Gastrocnemius medialis (tissue), 4 donors: ENCODE results near the gene CFC1B. TPM values are rescaled to one million over a fixed set of nuclear protein-coding genes. Genes with fewer than 3 reads are reported as not detected.
"Not testable (repeated sequence)": the region's sequence is repeated elsewhere in the genome, so short reads cannot be mapped to it uniquely, and the experiment has no call there.

ENCODE experiments used
- ATAC-seq, 2 donors: fragments of 150-250 bp; one replicate each; pipeline ENCODE4 v1.9.1; 2016
- DNase-seq, 2 donors: peaks; one replicate each; pipeline ENCODE4 v3.0.0-alpha.2; 2019
- H3K27ac ChIP-seq, 4 donors: fragments of 200-600 bp; sonication (generic); 1 replicate in 1 of 4; 2 replicates in 3 of 4; pipeline ENCODE4 v1.5.1; 2016 to 2018; ENCODE audit warnings: mild to moderate bottlenecking in 2 of 4, moderate library complexity in 1 of 4
- H3K27me3 ChIP-seq, 3 donors: fragments of 200-600 bp; sonication (generic) in 2 of 3; 1 replicate in 1 of 3; 2 replicates in 2 of 3; pipeline versions ENCODE4 v1.5.1 to v1.6.0; 2016 to 2019; ENCODE audit warnings: mild to moderate bottlenecking in 1 of 3, moderate library complexity in 1 of 3
- H3K36me3 ChIP-seq, 2 donors: fragments of 200-600 bp; sonication (generic) in 1 of 2; one replicate each; pipeline ENCODE4 v1.5.1; 2017 to 2018
- H3K4me1 ChIP-seq, 2 donors: fragments of 200-600 bp; sonication (generic) in 1 of 2; one replicate each; pipeline ENCODE4 v1.5.1; 2016 to 2017; ENCODE audit warnings: mild to moderate bottlenecking in 2 of 2
- H3K4me3 ChIP-seq, 4 donors: fragments of 200-600 bp; sonication (generic) in 3 of 4; 1 replicate in 1 of 4; 2 replicates in 3 of 4; pipeline ENCODE4 v1.5.1; 2016 to 2019; ENCODE audit warnings: mild to moderate bottlenecking in 2 of 4
- H3K9me3 ChIP-seq, 3 donors: fragments of 200-600 bp; sonication (generic) in 2 of 3; 1 replicate in 1 of 3; 2 replicates in 2 of 3; pipeline ENCODE4 v1.5.1; 2016 to 2019
- in situ Hi-C, 4 donors: fragments of 200-750 bp; cut with MboI; loops; one replicate each; pipeline versions ENCODE4 v1.15.0 to v1.8.0; 2017; ENCODE audit warnings: low sequenced_read_pairs in 4 of 4
- intact Hi-C: fragments of 100-400 bp; cut with DNase I; formaldehyde crosslinking; loops from one replicate; pipeline ENCODE4 v1.15.1; 2023; ENCODE audit warnings: low total_unique reads
- total RNA-seq, 4 donors: library from RNA; depleted of rRNA; stranded (reverse); fragments of >200 nt; gene quantifications; one replicate each; pipeline versions ENCODE4 v1.1.0 to v1.2.3, GENCODE V29; 2016

Gene CFC1B
- not detected for total RNA-seq

DNA sequence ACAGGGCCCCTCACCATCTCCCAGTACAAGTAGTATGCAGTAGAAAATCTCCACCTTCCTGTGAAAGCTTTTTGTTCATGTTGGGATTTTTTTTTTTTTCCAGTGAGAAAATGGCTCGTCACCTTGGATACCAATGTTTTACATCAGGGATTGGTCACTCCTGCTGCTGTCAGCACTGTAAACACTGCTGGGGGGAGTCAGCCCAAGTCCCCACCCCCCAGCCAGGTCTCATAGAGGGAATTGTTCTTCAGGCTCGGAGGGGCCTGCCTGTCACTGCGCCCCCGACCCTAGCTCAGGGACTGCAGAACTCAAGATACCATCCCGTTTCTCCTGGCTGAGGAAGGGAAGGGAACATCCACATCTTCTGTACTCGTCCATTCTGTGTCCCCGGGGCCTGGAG is at the start of gene CFC1B:
Gene CFC1B (plus strand): TSS at position 231 of the 400 bp plus-strand sequence. CDS start 263 bp downstream, outside the sequence.
- H3K27me3 ChIP-seq, H3K4me1 ChIP-seq, H3K36me3 ChIP-seq, ATAC-seq, H3K27ac ChIP-seq, H3K9me3 ChIP-seq, intact Hi-C loops, DNase-seq, in situ Hi-C loops, H3K4me3 ChIP-seq: not testable (repeated sequence)

DNA sequence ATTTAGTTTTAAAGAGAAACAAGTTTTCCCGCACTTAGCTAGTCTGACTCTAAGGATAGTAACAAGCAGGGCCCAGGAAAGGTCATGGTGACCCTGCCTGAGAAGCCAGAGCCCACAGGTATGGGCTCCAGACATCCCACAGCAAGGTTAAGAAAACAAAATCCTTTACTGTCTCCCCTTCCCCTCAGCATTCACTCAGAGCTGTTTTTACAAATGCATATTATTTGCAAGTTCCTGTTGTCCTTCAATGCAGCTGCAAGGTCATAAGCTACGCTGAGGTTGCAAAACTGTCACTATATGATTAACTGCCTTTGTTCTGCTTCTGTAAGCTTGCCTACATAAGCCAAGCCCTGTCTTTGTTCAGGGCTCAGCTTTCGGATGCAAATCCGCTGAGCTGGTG is 29.9 kb upstream of the CFC1B start:
- H3K9me3 ChIP-seq, H3K27me3 ChIP-seq, intact Hi-C loops, H3K27ac ChIP-seq, ATAC-seq, H3K36me3 ChIP-seq, H3K4me3 ChIP-seq, H3K4me1 ChIP-seq, DNase-seq, in situ Hi-C loops: not testable (repeated sequence)

DNA sequence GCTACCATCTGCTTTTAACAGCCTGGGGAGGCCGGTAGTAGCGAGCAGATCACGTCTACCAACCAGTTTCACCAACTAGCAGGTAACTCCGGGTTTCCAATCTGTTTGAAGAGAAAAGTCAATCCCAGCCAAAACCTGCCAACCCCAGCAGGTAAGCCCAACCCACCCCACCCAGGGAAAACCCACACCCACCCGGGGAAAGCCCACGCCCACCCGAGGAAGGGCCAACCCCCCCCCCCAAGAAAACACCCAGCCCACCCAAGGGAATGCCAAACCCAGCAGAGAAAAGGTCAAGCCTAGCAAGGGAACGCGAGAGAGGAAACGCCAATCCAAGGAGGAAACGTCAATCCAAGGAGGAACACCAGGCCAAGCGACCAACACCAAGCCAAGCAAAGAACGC is 11.8 kb upstream of the CFC1B start, which contains the start of gene POTEI:
Gene POTEI (minus strand): TSS at position 101 of the 400 bp plus-strand sequence. CDS start 93 bp downstream, at position 8.
- ATAC-seq, H3K9me3 ChIP-seq, H3K4me1 ChIP-seq, H3K27ac ChIP-seq, H3K27me3 ChIP-seq, in situ Hi-C loops, H3K36me3 ChIP-seq, intact Hi-C loops, DNase-seq, H3K4me3 ChIP-seq: not testable (repeated sequence)

DNA sequence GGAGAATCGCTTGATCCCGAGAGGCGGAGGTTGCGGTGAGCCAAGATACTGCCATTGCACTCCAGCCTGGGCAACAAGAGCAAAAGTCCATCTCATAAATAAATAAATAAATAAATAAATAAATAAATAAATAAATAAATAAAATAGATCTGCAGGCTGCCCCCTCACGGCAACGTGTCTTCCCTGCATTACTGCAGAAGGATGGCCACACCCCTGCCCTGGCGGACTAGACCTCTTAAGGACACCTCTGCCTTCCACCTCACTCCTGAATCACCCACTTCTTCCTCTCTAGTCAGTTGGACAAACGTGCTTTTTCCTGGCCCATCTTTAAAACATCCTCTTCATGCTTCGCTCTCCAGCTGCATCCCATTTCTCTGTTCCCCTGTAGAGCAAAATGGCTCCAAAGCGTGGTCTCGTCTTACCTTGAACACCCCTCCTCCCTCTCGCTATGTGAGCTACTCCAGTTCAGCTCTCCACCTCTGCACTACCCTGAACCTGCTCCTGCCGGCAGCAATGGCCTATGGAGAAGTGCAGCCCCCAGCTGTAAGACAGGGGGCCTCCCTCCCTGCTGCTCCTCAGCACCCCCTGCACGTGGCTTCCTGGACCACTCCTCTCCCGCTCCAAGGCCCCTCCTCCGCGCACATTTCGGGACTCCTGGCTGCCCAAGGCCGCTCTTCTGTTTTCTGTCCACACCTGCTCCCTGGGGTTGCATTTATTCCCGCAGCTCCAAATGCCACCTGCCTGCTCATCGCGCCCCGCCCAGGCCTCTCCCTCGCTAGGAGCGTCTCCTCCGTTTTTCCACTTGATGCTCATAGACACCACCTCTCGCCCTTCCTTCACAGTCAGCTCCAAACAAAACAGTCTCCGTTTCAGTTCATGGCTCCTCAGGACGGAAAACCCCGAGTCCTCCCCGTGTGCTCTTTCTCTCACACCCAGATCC is 9.9 kb upstream of the CFC1B start:
- ATAC-seq, DNase-seq, in situ Hi-C loops, H3K36me3 ChIP-seq, H3K4me1 ChIP-seq, H3K27me3 ChIP-seq, H3K9me3 ChIP-seq, H3K27ac ChIP-seq, H3K4me3 ChIP-seq, intact Hi-C loops: not testable (repeated sequence)

DNA sequence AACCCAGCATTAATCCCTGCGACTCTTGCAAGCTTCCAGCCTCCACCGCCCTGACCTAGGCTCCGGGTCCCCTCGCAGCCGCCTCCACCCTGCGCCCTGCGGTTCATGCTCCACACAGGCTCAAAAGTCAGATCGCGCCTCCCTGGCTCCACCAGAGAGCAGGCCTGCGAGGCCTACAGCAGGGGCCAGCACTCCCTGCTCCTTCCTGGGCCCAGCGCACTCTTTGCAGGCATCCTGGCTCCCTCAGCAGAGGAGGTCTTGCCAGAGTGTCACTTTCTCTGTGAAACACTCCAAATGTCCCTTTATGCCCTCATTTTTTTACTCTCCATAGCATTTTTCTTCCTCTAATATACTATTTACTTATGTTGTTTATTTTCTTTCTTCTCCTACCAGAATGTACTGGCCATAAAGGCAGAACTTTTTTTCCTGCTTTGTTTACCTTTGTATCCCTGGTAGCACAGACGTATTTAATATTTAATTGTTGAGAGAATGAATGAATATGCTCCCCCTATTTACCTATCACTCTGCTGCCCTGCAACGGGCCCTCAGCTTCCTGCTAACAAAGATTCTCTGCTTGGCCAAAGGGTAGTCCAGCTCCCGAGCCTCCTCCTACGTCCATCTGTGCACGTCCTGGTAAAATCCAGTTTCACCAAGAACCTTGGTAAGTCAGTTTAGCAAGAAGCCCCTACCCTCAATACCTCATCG is 9.1 kb upstream of the CFC1B start:
- H3K4me3 ChIP-seq, H3K4me1 ChIP-seq, H3K36me3 ChIP-seq, in situ Hi-C loops, intact Hi-C loops, H3K27ac ChIP-seq, H3K9me3 ChIP-seq, H3K27me3 ChIP-seq, ATAC-seq, DNase-seq: not testable (repeated sequence)

DNA sequence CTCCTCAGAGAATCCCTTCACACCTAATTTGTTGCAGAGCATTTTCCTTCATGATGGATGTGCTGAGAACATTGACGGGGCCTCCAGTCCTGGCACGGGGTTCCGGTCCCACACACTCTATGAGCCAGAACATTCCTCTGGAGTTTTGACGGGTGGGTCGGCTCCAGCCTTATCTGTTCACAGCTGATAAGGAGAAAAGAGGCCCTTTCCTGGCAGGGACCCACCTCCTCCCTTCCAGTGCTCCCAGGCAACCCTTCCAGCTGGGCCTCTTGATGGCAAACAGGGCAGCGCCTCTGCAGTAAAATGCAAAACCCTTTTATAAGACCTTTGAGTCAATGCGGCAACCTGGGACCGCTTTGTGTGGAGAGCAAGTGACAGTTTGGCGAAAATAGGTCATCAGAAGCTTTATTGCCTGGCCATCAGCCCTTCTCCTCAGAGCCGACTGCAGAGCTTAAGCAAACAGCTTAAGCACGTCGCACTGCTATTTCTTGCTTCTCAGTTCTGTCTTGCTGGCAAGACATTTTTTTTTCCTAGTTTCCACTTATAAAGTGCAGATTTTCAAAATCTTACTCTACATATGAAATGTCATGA is 2.4 kb upstream of the CFC1B start:
- H3K27me3 ChIP-seq, H3K4me1 ChIP-seq, DNase-seq, H3K36me3 ChIP-seq, H3K27ac ChIP-seq, H3K4me3 ChIP-seq, intact Hi-C loops, ATAC-seq, in situ Hi-C loops, H3K9me3 ChIP-seq: not testable (repeated sequence)

DNA sequence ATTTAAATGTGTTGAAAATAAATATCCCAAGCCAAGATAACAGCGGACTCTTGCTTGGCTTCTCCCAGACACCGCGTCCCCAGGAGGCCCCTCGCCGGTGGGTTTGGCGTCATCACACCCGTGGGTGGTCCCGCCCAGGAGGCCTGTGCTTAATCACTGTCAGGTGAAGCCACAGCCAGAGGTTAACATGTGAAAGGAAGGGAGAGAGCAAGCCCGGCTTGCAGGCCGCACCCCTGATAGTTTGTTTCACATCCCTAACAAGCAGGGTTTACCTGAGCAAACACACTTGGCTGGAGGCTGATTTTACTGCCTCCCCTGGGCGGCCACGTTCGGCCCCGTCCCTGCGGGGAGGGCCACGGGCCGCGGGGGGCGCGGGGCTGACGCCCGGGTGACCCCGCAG is 1.4 kb downstream of the CFC1B start:
- H3K4me3 ChIP-seq, H3K4me1 ChIP-seq, H3K9me3 ChIP-seq, H3K36me3 ChIP-seq, H3K27me3 ChIP-seq, ATAC-seq, in situ Hi-C loops, H3K27ac ChIP-seq, intact Hi-C loops, DNase-seq: not testable (repeated sequence)

DNA sequence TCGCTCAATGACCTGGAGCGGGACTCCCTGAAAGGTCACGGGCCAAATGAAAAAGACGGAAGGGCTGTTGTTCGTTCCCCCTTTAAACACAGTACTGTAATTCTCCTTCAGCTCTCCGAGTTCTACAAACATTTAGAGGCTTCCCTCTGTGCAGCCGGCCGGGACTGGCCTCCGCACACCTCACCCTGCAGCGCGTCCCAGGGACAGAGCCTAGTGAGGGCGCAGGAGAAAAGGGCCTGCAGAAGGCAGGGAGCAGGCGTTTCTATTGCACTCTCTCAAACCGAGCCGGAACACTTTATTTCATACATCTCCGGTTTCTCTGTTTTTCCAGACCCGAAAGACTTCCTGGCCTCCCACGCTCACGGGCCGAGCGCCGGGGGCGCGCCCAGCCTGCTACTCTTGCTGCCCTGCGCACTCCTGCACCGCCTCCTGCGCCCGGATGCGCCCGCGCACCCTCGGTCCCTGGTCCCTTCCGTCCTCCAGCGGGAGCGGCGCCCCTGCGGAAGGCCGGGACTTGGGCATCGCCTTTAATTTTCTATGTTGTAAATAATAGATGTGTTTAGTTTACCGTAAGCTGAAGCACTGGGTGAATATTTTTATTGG is 6.4 kb downstream of the CFC1B start:
- H3K27me3 ChIP-seq, DNase-seq, H3K36me3 ChIP-seq, ATAC-seq, H3K27ac ChIP-seq, in situ Hi-C loops, H3K9me3 ChIP-seq, H3K4me3 ChIP-seq, H3K4me1 ChIP-seq, intact Hi-C loops: not testable (repeated sequence)

DNA sequence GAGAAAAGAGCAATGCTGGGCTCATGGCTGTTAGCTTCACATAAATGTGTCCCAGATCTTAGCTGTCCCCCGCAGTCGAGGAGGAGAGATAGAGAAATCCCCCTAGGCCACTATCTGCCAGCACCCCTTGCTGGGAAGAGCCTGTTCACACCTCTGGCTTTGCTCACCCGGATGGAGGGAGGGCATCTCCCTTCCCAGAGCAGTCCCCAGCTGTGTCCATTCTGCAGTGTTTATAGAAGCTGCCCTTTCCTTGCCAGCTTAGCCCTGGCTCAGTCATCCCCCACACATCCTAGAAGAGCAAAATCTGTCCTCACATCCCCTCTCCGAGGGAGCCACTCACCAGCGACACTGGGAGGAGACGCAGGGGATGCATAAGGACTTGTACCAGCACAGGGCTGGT is 8.5 kb downstream of the CFC1B start:
- ATAC-seq, H3K4me3 ChIP-seq, in situ Hi-C loops, H3K27me3 ChIP-seq, H3K27ac ChIP-seq, H3K9me3 ChIP-seq, DNase-seq, H3K4me1 ChIP-seq, intact Hi-C loops, H3K36me3 ChIP-seq: not testable (repeated sequence)

DNA sequence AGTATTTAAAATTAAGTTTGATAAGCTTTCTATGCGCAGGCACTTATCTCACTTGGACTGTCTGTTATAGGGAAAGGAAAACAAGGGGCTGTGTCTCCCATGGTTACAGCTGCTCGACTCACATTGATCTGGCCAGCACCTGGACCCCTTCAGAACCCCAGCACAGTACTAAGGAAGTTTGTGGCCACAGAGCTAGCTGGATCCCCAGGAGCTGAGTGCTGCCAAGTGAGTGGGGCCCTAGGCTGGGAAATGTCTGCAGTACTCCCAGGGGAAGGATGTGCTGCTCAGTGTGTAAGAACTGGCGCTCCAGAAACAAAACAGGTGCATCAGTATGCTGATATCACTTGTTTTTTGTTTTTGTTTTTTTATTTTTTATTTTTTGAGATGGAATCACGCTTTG is 9.2 kb downstream of the CFC1B start:
- DNase-seq, intact Hi-C loops, H3K27ac ChIP-seq, in situ Hi-C loops, H3K9me3 ChIP-seq, ATAC-seq, H3K4me1 ChIP-seq, H3K36me3 ChIP-seq, H3K27me3 ChIP-seq, H3K4me3 ChIP-seq: not testable (repeated sequence)

DNA sequence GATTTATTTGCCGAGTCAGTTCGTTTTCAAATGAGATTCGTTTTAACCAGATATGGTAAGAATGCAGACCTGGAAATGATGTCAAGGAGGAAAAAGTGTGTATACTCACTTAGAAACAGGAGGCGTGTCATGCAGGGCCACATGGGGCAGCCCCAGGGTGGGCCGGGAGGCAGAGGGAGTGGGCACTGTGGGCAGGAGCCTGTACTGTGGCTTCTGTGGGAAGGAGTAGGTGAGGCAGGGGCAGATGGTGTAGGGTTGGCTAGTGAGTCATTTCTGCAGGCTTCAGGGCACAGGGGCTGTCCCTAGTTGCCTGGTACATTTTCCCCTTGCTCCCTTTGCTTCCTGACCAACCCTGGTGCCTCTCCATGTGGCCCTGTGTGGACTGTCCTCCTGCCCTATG is 10.2 kb downstream of the CFC1B start:
- ATAC-seq, H3K27ac ChIP-seq, H3K4me3 ChIP-seq, intact Hi-C loops, H3K9me3 ChIP-seq, H3K4me1 ChIP-seq, H3K36me3 ChIP-seq, in situ Hi-C loops, H3K27me3 ChIP-seq, DNase-seq: not testable (repeated sequence)
